Inflammatory macrophage treated with lipopolysaccharide for 4 hours (primary cell): Measurements from ENCODE around the gene WHAMM.
A peak's percentile ranks its signal among the peaks of the same experiment; 100 is the strongest.
"Not testable (repeated sequence)": the region's sequence is repeated elsewhere in the genome, so short reads cannot be mapped to it uniquely, and the experiment has no call there.

Experiments used
- DNase-seq: peaks from one replicate; pipeline ENCODE4 v3.0.0-alpha.2; 2020

The WHAMM gene

DNA sequence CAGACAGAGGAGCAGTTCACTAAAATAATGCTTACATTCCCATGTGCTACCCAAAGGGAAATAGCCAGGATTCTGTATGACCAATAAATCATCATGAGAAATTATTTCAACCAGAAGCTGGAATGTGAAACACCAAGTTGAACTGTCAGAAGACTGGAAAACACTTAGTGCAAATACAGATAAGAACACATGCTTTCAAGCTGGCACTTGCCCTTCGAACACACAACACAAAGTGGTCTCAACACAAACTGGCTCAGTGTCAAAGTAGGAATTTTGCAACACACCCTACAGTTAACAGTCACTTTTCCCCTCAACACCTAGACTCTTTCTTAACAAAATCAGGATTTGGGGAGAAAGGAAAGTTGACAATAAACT lies 4.9 kb upstream of the WHAMM start:
- DNase-seq: no peak

DNA sequence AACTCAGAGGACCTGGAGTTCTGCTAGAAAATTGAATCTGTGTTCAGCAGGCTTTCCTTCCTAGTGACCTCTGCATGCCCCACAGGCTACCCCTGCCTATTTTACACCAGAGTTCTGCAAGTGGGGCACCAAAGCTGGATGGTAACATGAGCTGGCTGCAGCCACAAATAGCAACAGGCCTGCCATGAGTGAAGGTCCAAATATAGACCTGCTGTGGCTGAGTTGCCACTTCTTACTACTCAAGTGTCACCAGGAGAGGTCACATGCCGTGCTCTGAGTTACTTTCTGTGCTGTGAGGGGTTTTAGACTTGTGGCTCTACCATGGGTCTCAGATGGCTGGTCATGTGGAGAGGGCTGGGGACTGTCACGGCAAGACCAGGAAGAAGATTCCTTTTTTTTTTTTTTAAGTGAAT lies 3.4 kb upstream of the WHAMM start, which contains the start of gene FSD2:
FSD2 (minus strand) TSS at position 76 of the 413 bp plus-strand sequence. CDS start 18,679 bp downstream, outside the sequence.
- DNase-seq: no peak

DNA sequence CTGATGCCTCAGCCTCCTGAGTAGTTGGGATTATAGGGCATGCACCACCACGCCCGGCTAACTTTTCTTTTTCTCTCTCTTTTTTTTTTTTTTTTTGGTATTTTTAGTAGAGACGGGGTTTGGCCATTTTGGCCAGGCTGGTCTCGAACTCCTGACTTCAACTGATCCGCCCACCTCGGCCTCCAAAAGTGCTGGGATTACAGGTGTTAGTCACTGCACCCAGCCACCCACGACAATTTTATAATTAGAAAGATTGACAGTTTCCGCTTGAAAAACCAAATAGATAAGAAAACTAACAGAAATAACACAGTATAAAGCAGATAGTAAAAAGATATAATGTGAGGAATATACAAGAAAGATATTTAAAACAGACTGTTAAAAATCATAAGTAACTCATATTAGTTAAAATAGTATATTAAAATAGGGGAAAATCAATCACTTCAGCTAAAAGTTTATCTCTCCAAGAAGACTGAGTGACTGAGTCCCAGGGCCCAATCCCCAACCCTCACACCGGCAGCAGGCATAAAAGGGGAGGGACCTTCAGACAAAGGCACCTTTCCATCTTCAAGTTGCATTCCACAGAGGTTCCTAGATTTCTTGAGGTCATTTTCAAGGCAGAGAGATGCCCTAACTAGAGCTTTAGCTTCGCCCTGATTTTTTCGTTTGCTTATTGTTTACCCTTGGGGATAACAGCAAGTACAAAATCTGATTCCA lies 1.4 kb upstream of the WHAMM start:
- DNase-seq: no peak

- no peak for DNase-seq
Observed at GRCh38 chr15:82808634-82809041, 790 bp upstream of the WHAMM start.

DNA sequence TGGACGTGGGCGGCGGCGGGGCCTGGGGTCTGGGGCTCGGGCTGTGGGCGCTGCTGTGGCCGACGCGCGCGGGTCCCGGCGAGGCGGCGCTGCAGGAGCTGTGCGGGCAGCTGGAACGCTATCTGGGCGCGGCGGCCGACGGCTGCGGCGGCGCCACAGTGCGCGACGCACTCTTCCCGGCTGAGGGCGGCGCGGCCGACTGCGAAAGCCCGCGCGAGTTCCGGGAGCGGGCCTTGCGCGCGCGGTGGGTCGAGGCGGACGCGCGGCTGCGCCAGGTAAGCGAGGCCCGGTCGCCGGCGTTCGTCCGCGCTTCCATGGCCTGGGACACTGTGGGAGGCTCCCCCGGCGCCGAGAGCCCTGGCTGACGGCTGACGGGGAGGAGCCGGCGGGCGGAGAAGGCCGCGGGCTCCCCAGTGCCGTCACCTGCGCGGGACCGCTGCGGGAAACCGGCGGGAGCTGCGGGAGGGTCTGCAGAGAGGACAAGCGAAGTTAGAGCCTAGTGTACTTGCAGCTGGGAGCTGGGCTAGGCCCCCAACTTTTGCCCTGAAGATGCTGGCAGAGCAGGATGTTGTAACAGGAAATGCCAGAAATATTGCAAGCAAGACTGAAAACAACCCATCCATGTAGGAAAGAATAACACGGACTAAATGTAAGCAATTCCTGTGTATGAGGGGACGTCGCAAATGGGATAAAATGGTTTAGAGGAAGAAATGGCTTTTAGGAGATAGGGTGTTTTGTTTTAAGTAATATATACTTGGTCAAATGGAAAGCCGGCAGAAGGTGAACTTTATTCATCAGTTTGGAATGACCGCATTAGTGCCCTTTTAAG lies 847 bp downstream of the WHAMM start:
- peak; percentile 48 for DNase-seq

DNA sequence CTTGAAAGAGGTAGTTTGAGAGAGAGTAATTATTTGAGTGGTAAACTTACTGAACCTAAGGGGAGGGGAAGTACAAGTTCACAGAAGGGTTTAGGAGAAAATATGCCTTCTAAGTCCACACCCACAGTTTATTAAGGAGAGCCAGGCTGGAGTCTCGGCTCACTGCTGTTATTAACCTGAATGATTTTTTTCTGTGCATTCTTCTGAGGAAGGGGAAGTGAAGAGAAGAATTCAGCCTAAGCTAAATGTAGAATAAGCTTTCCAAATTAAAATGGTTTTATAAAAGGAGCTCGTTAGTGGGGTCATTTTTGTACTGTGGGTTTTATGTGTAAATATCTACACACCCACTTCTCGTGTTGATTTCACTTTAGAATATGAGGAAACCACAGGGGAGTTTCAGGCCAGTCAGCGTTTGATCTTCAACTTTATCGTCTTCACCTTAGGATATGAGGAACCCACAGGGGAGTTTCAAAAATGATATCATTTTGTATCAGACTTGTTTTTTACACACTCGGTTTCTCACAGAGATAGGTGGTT lies 1.5 kb downstream of the WHAMM start:
- DNase-seq: peak; percentile 45

DNA sequence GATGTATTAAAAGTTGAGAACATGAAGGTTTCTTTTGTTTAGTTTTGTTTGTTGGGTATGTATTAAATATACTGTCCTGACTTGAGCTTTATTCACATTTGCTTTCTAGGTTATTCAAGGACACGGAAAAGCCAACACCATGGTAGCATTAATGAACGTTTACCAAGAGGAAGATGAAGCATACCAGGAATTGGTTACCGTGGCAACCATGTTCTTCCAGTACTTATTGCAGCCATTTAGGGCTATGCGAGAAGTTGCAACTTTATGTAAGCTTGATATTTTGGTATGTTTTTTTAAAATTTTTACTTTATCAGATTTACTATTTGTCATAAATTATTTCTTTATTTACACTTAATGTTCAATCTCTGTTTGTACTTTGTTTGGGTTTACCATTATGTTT lies 3.6 kb downstream of the WHAMM start:
- peak; percentile 15 for DNase-seq

- no peak for DNase-seq
Observed at GRCh38 chr15:82820128-82820527, 10.7 kb downstream of the WHAMM start.

GRCh38 chr15:82821396-82821795 lies 12.0 kb downstream of the WHAMM start:
- not testable (repeated sequence) for DNase-seq

- not testable (repeated sequence) for DNase-seq
Observed at GRCh38 chr15:82821851-82822250, 12.4 kb downstream of the WHAMM start.

GRCh38 chr15:82823049-82823448 lies 13.6 kb downstream of the WHAMM start:
- DNase-seq: no peak

DNA sequence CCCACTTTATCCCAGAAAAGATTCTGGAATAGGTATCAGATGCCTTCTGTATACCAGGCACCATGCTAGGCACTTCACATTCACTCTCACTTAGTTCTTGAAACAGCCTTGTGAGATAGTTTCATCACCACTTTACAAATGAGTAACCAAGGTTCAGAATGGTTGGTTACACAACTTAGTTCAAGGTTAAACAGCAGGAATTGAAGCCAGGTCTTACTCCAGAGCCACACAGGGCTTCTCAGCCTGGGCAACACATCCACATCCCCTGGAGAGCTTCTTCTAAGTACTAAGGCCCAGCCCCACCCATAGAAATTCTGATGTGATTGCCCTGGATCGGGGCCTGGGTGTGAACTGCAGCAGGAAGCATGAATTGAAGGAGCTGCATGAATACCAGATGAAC lies 18.6 kb downstream of the WHAMM start:
- peak; percentile 10 for DNase-seq

DNA sequence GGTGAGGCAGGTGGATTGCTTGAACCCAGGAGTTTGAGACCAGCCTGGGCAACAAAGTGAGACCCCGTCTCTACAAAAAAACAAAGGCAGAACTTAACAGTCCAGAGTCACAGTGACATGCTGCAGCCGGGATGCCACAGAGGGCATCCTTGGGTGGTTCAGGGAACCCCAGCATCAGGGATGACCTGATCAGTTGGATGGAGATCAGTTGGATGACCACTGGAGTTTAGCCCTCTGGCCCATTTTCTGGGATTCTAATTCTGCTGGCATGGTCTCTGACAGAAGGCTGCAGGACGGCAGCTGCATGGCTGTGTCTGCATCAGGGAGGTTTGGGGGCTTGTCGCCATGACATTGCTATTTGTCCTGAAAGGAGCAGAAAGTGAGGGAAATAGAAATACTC lies 19.8 kb downstream of the WHAMM start:
- DNase-seq: no peak

DNA sequence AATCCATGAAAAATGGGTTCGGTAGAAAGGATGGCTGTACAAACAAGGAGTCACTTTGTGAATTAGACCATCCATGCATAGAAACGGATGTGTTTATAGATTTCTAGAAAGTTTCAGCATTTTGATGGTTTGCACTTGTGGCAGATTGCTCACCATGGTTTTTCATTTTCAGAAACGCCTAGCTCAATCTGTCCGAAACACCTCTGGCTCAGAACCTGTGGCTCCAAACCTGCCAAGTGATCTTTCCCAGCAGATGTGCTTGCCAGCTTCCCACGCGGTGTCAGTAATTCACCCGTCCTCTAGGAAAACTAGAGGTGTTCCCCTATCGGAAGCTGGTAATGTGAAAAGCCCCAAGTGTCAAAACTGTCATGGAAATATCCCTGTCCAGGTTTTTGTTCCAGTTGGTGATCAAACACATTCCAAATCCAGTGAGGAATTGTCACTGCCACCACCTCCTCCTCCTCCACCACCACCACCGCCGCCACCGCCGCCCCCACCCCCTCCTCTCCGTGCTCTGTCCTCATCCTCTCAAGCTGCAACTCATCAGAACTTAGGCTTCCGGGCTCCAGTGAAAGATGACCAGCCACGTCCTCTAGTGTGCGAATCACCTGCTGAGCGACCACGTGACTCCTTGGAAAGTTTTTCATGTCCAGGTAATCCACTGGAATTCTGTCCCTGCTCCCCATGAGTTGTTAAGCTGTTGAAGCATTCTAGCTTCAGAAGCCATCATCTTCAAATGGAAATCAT lies 21.2 kb downstream of the WHAMM start:
- DNase-seq: no peak

- DNase-seq: no peak
Observed at GRCh38 chr15:82831894-82832600, 22.6 kb downstream of the WHAMM start.

GRCh38 chr15:82832601-82833361 lies 23.4 kb downstream of the WHAMM start:
- DNase-seq: peak; percentile 82

DNA sequence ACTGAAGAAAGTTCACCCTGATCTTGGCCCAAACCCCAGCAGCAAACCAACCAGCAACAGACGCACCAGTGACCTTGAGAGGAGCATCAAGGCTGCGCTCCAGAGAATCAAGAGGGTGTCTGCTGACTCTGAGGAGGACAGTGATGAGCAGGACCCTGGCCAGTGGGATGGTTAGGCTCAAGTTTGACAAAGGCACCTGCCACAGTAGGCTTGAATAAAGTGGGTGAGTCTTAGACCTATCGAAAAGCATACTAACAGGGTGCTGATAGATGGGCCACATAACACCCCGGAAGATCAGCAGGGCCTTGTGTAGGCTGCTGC lies 23.9 kb downstream of the WHAMM start:
- DNase-seq: no peak

DNA sequence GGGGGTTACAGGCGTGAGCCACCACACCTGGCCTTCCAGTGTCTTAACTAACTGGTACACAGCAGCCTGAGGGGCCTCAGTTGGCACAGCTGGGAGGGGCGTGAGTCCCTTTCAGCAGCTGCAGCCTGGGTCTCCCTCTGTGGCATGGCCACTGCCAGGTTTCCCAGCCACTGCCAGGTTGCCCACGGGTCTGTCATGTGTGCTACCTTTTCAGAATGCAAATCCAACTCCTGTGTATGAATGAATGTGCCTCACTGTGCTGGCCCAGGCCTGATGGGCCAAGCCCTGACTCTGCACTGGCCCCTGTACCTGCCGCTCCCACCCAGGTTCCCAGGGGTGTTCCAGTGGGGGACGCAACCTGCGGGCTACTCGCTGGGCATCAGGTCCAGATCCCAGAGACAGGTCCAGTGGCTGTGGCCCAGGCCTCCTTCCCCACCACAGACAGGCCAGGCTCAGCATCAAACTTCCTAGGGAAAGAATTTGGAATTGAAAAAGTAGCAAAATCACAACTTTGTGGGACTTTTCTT lies 26.0 kb downstream of the WHAMM start:
- DNase-seq: no peak

DNA sequence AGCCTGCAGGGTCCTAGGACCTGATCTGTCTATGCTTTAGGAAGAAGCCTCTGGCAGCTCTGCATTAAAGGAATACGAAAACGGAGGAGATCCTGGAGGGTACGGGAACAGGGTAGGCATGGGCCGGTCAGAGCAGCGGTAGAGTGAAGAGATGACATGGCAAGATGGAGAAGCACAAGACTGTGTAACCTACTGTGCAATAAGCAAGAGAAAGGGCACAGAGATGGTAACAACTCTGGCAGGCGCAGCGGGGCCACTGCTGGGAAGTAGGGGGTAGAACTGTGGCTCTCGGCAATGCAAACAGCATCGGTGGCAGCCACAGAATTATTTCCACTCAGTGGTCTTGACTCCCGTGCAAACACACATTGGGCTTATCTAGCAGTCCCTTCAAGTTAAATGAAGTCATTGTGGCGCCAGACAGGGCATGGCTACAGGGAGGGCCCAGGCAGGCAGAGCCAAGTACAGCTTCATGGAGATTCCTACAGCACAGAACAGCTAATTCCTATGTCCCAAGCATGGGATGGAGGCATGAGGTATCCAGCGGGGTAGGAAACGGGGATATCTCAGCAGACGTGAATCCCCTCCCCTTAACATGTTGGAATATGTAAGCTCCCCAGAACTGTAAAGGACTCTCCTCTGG lies 28.8 kb downstream of the WHAMM start:
- DNase-seq: no peak

GRCh38 chr15:82839136-82839535 lies 29.7 kb downstream of the WHAMM start:
- DNase-seq: peak; percentile 39

- peak; percentile 33 for DNase-seq
Observed at GRCh38 chr15:82840166-82840565, 30.7 kb downstream of the WHAMM start.
